ENCODE results near the gene HTRA3. TPM values are rescaled to one million over a fixed set of nuclear protein-coding genes. Genes with fewer than 3 reads are reported as not detected.

Gene HTRA3
- total and polyA plus RNA-seq, 4 donors: 0.36 to 1.2 (median 1.1) TPM

DNA sequence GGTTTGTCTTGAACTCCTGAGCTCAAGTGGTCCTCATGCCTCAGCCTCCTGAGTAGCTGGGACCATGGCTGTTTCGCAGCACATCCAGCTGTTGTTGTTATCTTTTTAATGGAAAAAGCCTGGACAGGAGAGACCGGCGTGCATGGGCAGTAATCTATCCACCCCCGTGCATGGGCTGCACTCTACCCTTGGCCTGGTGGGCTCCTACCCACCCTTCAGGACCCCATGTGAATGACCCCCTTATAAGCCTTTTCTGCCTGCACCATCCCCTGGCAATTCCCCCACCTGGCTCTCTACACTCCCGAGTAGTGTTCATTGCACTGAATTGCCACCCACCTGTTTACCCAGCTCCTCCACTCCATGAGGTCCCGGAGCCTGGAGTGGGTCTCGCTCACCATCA, 18.9 kb upstream of the HTRA3 start:
- Histone ChIP-seq H3K36me3 (ENCODE audit: control insufficient read depth in 4 of 4, insufficient read depth in 3 of 4, low read depth in 1 of 4, low read length in 3 of 4) (no peaks in the 10 kb centered on the region), H3K9ac (ENCODE audit: low read depth in 1 of 2, low read length in 2 of 2) (no peak overlapping the region), H3K4me1 (ENCODE audit: control insufficient read depth in 4 of 4, insufficient read depth in 4 of 4, low read length in 3 of 4) (peaks cover 13 to 24% (median 18%) of the 10 kb centered on the region in 4 donors), H3K27ac (ENCODE audit: low read depth in 1 of 2, low read length in 2 of 2) (no peak overlapping the region), H3K9me3 (ENCODE audit: control insufficient read depth in 4 of 4, low read length in 3 of 4) (no peaks in the 10 kb centered on the region), H3K4me3 (ENCODE audit: low read depth in 1 of 3, low read length in 3 of 3) (no peak overlapping the region), H3K27me3 (ENCODE audit: control insufficient read depth in 4 of 4, insufficient read depth in 4 of 4, low read length in 3 of 4) (no peaks in the 10 kb centered on the region)
- WGBS: 93% methylated on average over 7 of the region's 7 CpGs
- no peak for DNase-seq (ENCODE audit: low spot score)
- no peak for TF ChIP-seq FOXA1 (IDR thresholded peaks at IDR 0.05)
- TF ChIP-seq, protein P1, sequence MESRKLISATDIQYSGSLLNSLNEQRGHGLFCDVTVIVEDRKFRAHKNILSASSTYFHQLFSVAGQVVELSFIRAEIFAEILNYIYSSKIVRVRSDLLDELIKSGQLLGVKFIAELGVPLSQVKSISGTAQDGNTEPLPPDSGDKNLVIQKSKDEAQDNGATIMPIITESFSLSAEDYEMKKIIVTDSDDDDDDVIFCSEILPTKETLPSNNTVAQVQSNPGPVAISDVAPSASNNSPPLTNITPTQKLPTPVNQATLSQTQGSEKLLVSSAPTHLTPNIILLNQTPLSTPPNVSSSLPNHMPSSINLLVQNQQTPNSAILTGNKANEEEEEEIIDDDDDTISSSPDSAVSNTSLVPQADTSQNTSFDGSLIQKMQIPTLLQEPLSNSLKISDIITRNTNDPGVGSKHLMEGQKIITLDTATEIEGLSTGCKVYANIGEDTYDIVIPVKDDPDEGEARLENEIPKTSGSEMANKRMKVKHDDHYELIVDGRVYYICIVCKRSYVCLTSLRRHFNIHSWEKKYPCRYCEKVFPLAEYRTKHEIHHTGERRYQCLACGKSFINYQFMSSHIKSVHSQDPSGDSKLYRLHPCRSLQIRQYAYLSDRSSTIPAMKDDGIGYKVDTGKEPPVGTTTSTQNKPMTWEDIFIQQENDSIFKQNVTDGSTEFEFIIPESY (IDR thresholded peaks at IDR 0.05): no peak
- no peak for TF ChIP-seq ATF3 (IDR thresholded peaks at IDR 0.05)
- TF ChIP-seq HNF4A (conservative IDR thresholded peaks at IDR 0.05): no peak
- no peak for TF ChIP-seq HNF4G (IDR thresholded peaks at IDR 0.05)
- TF ChIP-seq NR2F2 (IDR thresholded peaks at IDR 0.05): no peak

- DNase-seq (ENCODE audit: low spot score): no peak
- 93% methylated on average over 24 of the region's 24 CpGs for WGBS
- H3K36me3 ChIP-seq (ENCODE audit: control insufficient read depth in 4 of 4, insufficient read depth in 3 of 4, low read depth in 1 of 4, low read length in 3 of 4): no peaks in the 10 kb centered on the region
- H3K4me1 ChIP-seq (ENCODE audit: control insufficient read depth in 4 of 4, insufficient read depth in 4 of 4, low read length in 3 of 4): peaks cover 13 to 18% (median 14%) of the 10 kb centered on the region in 4 donors
- H3K27ac ChIP-seq (ENCODE audit: low read depth in 1 of 2, low read length in 2 of 2): no peak overlapping the region
- no peaks in the 10 kb centered on the region for H3K9me3 ChIP-seq (ENCODE audit: control insufficient read depth in 4 of 4, low read length in 3 of 4)
- H3K27me3 ChIP-seq (ENCODE audit: control insufficient read depth in 4 of 4, insufficient read depth in 4 of 4, low read length in 3 of 4): no peaks in the 10 kb centered on the region
- no peak overlapping the region for H3K9ac ChIP-seq (ENCODE audit: low read depth in 1 of 2, low read length in 2 of 2)
- no peak overlapping the region for H3K4me3 ChIP-seq (ENCODE audit: low read depth in 1 of 3, low read length in 3 of 3)
- TF ChIP-seq JUND (IDR thresholded peaks at IDR 0.05) (no peak), MAX (IDR thresholded peaks at IDR 0.05) (no peak), REST (IDR thresholded peaks at IDR 0.05) (no peak), NR2F2 (IDR thresholded peaks at IDR 0.05) (no peak), ATF3 (IDR thresholded peaks at IDR 0.05) (no peak), TAF1 (conservative IDR thresholded peaks at IDR 0.05) (no peak), SP1 (IDR thresholded peaks at IDR 0.05) (no peak)
Measured at GRCh38 chr4:8251110-8251883, 18.3 kb upstream of the HTRA3 start.

All from liver (tissue), 9 donors.